Measurements from ENCODE around the gene MAX. TPM values are rescaled to one million over a fixed set of nuclear protein-coding genes. Genes with fewer than 3 reads are reported as not detected.

MAX gene
- polyA plus RNA-seq, 1 experiment, result 57.3 TPM

- TF ChIP-seq CTCF (IDR thresholded peaks at IDR 0.05; ENCODE audit: insufficient read depth, low read depth, low read length), result no peak
- DNase-seq (ENCODE audit: low read depth), result no peak
- no peak overlapping the region for H3K4me3 ChIP-seq (ENCODE audit: low read depth, low read length)
- ChIA-PET POLR2A (no interaction called here), CTCF (no interaction called here)
- H3K27me3 ChIP-seq (ENCODE audit: control insufficient read depth, insufficient read depth, low read length), result no peaks in the 10 kb centered on the region
- peaks cover 17% of the 10 kb centered on the region for H3K36me3 ChIP-seq (ENCODE audit: control insufficient read depth, insufficient read depth, low read length)
Measured at GRCh38 chr14:65084554-65085505, 17.5 kb downstream of the MAX start.

- POLR2A ChIA-PET, result no interaction called here
- CTCF ChIA-PET, result no interaction called here
- no peak for TF ChIP-seq CTCF (IDR thresholded peaks at IDR 0.05; ENCODE audit: insufficient read depth, low read depth, low read length)
- Histone ChIP-seq H3K4me3 (ENCODE audit: low read depth, low read length) (no peak overlapping the region), H3K27me3 (ENCODE audit: control insufficient read depth, insufficient read depth, low read length) (no peaks in the 10 kb centered on the region), H3K36me3 (ENCODE audit: control insufficient read depth, insufficient read depth, low read length) (peaks cover 13% of the 10 kb centered on the region)
- DNase-seq (ENCODE audit: low read depth), result no peak
Measured at GRCh38 chr14:65082930-65083329, 19.4 kb downstream of the MAX start.

- no peak for TF ChIP-seq CTCF (IDR thresholded peaks at IDR 0.05; ENCODE audit: insufficient read depth, low read depth, low read length)
- DNase-seq (ENCODE audit: low read depth), result no peak
- CTCF ChIA-PET, result no interaction called here
- peaks cover 20% of the 10 kb centered on the region for H3K36me3 ChIP-seq (ENCODE audit: control insufficient read depth, insufficient read depth, low read length)
- H3K4me3 ChIP-seq (ENCODE audit: low read depth, low read length), result no peak overlapping the region
- POLR2A ChIA-PET, result no interaction called here
- H3K27me3 ChIP-seq (ENCODE audit: control insufficient read depth, insufficient read depth, low read length), result no peaks in the 10 kb centered on the region
Measured at GRCh38 chr14:65080960-65081747, 21.2 kb downstream of the MAX start.

GRCh38 chr14:65079768-65080167, 22.5 kb downstream of the MAX start:
- no peak for TF ChIP-seq CTCF (IDR thresholded peaks at IDR 0.05; ENCODE audit: insufficient read depth, low read depth, low read length)
- CTCF ChIA-PET, result no interaction called here
- Histone ChIP-seq H3K36me3 (ENCODE audit: control insufficient read depth, insufficient read depth, low read length) (peaks cover 22% of the 10 kb centered on the region), H3K4me3 (ENCODE audit: low read depth, low read length) (no peak overlapping the region), H3K27me3 (ENCODE audit: control insufficient read depth, insufficient read depth, low read length) (no peaks in the 10 kb centered on the region)
- POLR2A ChIA-PET, result no interaction called here
- DNase-seq (ENCODE audit: low read depth), result no peak

DNA sequence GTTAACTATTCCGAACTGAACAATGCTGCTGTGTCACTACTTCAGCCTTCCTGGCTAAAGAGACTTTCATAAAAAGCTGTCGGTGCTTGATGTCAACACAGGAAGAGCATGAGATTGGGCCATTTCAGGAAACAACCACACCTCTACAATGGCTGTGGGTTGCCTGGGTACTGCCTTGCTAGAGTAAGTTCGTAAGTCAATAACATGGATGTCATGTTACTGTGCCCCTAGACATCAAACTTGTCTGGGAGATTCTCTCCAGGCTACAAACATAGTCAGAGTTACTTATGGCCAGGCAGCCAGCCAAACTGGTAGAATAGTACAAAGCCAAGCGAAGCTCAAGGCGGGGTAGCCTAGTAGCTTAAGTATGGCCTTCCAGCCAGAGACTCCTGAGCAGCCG, 23.1 kb downstream of the MAX start:
- H3K36me3 ChIP-seq (ENCODE audit: control insufficient read depth, insufficient read depth, low read length), result peaks cover 25% of the 10 kb centered on the region
- DNase-seq (ENCODE audit: low read depth), result no peak
- CTCF ChIA-PET, result no interaction called here
- POLR2A ChIA-PET, result no interaction called here
- no peak overlapping the region for H3K4me3 ChIP-seq (ENCODE audit: low read depth, low read length)
- no peaks in the 10 kb centered on the region for H3K27me3 ChIP-seq (ENCODE audit: control insufficient read depth, insufficient read depth, low read length)
- no peak for TF ChIP-seq CTCF (IDR thresholded peaks at IDR 0.05; ENCODE audit: insufficient read depth, low read depth, low read length)

Measured in BJ (cell line).